SK-MEL-5 (cell line): Measurements from ENCODE around the gene NLK. TPM values are rescaled to one million over a fixed set of nuclear protein-coding genes. Genes with fewer than 3 reads are reported as not detected.
"Not testable (repeated sequence)": the region's sequence is repeated elsewhere in the genome, so short reads cannot be mapped to it uniquely, and the experiment has no call there.

Experiments used
- DNase-seq: peaks from one replicate; pipeline ENCODE4 v3.0.0-alpha.2; 2016; ENCODE audit warnings: low read depth, low spot score
- in situ Hi-C: cut with HindIII; loops from 2 replicates; pipeline ENCODE4 v1.10.0; 2016; ENCODE audit warnings: low sequenced_read_pairs, high pct_unique_total_duplicates, low pct_unique_long_range_greater_than_20kb
- total RNA-seq: library from RNA; depleted of rRNA; stranded (reverse); fragments of >200 nt; shearing (Covaris generic); gene quantifications from 2 replicates; pipeline ENCODE4 v1.2.3, GENCODE V29; 2014

Gene NLK
- total RNA-seq, 1 experiment from 2014 or later, result 42.4 TPM

GRCh38 chr17:28227316-28228108 lies 185.0 kb downstream of the NLK start:
- in situ Hi-C loops, result no loop called here
- no peak for DNase-seq

GRCh38 chr17:28228109-28228840 lies 185.8 kb downstream of the NLK start:
- in situ Hi-C loops, result no loop called here
- peak; percentile 8 for DNase-seq

GRCh38 chr17:28228986-28229729 lies 186.7 kb downstream of the NLK start:
- in situ Hi-C loops, result no loop called here

DNA sequence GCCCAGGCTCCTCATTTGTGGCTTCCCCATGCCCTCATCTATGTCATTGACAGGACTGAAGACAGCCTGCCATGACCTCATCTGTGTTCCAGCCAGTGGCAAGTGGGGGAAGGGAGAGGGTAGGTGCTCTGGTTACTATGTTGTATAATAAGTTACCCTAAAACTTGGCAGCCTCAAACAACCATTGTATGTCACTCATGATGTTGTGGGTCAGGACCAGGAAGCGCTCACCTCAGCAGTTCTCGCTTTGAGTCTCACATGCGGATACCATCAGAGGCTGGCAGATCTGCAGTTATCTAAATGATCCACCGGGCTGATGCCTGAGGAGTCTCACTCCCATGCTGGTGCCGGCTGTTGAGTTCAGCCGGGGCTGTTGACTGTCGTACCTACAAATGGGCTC lies 187.5 kb downstream of the NLK start:
- in situ Hi-C loops, result no loop called here
- DNase-seq, result no peak

More at GRCh38 chr17:28228986-28229729, 186.7 kb downstream of the NLK start:
- no peak for DNase-seq

GRCh38 chr17:28230607-28231006 lies 188.1 kb downstream of the NLK start:
- in situ Hi-C loops, DNase-seq: not testable (repeated sequence)

DNA sequence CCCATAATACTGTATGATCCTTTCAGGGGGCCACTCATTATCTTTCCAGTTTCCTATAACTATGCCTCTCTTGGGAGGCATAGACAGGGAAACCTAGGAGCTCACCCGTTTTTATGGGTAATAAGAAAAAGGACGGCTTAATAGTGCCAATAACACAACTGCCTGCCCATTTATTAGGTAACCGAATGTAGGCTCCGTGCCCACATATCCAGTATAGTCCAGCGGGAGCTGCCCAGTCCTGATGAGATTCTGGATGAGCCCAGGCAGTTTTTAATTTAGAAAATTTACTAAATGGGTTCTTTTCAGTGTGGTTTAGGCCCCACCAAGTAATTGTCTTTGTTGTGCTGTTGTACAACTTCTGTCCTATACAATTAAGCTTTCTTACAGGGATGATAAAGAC lies 189.1 kb downstream of the NLK start:
- in situ Hi-C loops, DNase-seq: not testable (repeated sequence)

- DNase-seq, result peak; percentile 26
Observed at GRCh38 chr17:28232966-28233870, 190.7 kb downstream of the NLK start.

GRCh38 chr17:28233872-28234856 lies 191.7 kb downstream of the NLK start:
- DNase-seq, in situ Hi-C loops: not testable (repeated sequence)

More at GRCh38 chr17:28232966-28233870, 190.7 kb downstream of the NLK start:
- in situ Hi-C loops, result not testable (repeated sequence)

- in situ Hi-C loops, result not testable (repeated sequence)
- DNase-seq, result peak; percentile 23
Observed at GRCh38 chr17:28235066-28235700, 192.7 kb downstream of the NLK start.

- in situ Hi-C loops, DNase-seq: not testable (repeated sequence)
Observed at GRCh38 chr17:28236033-28236653, 193.7 kb downstream of the NLK start.

- DNase-seq, in situ Hi-C loops: not testable (repeated sequence)
Observed at GRCh38 chr17:28238547-28239270, 196.2 kb downstream of the NLK start.

- no peak for DNase-seq
- in situ Hi-C loops, result no loop called here
Observed at GRCh38 chr17:28239271-28239624, 196.8 kb downstream of the NLK start.

DNA sequence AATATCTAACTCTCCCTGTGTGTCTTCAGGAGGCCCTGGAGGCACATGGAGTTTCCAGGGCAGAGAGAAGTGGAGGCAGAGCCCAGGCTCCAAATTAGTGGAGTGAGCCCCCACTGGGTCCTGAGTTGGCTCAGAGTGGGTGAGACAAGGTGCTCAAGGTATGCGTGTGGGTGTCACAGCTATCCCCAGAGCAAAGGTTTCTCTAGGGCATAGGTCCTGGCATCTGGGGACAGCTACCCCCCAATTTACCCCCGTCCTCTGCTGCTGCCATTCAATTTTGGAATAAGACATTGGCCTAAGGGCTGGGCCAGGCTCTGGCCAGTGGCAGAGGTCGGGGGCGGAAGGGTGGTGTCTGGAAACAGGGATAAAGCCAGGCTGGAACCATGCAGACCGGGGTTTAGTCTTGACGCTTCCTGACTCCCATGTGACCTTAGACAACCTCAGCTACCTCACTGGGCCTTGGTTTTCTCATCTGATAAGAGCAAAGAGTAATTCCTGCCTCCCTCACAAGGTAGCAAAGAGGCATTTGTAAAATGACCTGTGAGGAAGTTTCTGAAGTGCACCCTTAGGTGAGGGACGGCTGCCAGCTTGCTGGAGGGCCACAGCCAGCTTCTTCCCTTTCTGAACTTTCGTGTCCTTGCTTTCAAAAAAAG lies 198.3 kb downstream of the NLK start:
- in situ Hi-C loops, result no loop called here
- no peak for DNase-seq

GRCh38 chr17:28242791-28243190 lies 200.3 kb downstream of the NLK start:
- no peak for DNase-seq
- in situ Hi-C loops, result no loop called here
